ELR (cell line): Measurements from ENCODE around the gene CDC42EP1.

Source experiments
- DNase-seq: peaks from one replicate; pipeline ENCODE4 v3.0.0-alpha.2; 2015; ENCODE audit warnings: low read depth

CDC42EP1 gene

DNA sequence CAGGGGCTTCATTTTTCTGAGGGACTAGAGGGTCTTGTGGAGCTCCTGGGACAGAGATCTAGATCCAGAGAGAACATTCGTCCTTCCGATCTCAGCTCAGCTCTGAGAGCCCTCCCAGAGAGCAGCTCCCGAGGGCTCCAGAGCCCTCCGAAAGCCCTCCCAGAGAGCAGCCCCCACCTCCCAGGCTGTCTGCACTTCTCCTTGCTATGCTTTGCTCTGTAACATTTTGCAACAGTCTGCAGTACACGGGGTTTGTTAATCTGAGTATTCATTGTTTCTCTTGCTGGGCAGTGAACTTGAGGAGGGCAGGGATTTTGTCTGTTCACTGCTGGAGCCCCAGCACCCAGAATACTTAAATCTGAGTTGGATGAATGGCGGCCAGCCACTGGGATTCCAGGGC, 50.9 kb downstream of the CDC42EP1 start:
- DNase-seq: no peak

DNA sequence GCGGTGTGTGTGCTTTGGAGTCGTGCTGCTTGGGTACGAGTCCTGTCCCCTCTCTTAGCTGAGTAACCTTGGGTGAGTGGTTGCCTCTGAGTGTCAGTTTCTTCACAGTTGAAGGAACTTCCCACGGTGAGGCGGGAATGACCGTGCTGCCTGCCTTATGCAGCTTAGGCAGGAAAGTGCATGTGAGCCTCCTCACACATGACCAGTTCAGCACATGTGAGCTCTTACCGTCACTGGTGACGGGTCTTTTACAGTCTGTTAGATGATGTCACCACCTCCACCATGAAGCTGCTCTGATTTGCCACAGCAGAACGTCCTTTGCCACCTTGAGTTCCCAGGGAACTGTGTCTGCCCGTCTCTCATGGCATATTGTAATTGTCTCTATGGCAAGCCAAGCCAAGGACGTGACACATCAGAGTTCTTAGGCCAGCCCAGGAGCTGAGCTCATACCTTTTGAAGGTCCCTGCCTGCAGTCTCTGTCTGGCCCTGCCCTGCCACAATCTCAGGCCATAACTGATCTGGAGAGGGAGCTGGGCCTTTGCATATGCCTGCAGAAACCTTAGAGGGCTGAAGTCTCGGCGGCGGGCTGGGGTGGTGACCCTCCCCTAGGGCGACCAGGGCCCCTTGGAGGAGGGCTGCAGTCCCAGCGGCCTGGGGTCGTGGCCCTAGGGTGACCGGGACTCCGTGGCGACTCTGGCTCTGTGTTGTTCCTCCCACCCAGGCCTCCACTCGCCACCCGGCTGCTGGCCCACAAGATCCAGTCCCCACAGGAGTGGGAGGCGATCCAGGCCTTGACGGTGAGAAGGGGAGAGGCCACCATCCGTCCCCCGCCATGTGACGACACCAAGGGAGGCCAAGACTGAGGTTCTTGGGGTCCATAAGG, 56.2 kb downstream of the CDC42EP1 start:
- no peak for DNase-seq

- DNase-seq: no peak
Measured at GRCh38 chr22:37617431-37617830, 57.2 kb downstream of the CDC42EP1 start.

DNA sequence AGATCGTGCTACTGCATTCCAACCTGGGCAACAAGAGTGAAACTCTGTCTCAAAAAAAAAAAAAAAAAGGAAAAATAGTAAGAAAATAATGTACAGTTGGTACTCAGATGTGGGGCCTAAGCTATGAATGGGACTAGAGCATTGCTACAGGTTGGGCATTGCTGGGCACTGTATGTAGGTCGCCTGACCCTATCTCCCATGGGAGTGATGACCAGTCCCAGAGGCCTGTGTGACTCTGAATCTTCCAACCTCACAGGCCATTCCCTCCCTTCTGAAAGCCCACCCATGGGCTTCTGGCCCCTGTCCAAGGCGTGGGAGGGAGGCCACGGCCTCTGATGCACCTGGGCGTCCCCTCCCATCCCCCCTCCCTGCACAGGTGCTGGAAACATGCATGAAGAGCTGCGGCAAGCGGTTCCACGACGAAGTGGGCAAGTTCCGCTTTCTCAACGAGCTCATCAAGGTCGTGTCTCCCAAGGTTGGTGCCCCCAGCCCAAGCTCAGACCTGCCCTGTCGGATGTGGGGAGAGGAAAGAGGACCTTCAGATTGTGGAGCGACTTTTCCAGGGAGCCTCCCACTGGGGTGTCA, 57.9 kb downstream of the CDC42EP1 start:
- DNase-seq: no peak

GRCh38 chr22:37618674-37619073, 58.4 kb downstream of the CDC42EP1 start:
- DNase-seq: no peak
